G401.6 (cell line): ENCODE results near the gene KLK3.
"Not testable (repeated sequence)": the region's sequence is repeated elsewhere in the genome, so short reads cannot be mapped to it uniquely, and the experiment has no call there.

Source experiments
- FAIRE-seq: peaks from 2 replicates; lab custom pipeline; 2012; peaks lifted over from hg19 to GRCh38; lab: Jason Lieb, UNC

KLK3 gene

GRCh38 chr19:50861496-50862286 is 7.0 kb downstream of the KLK3 start:
- no peak for FAIRE-seq

DNA sequence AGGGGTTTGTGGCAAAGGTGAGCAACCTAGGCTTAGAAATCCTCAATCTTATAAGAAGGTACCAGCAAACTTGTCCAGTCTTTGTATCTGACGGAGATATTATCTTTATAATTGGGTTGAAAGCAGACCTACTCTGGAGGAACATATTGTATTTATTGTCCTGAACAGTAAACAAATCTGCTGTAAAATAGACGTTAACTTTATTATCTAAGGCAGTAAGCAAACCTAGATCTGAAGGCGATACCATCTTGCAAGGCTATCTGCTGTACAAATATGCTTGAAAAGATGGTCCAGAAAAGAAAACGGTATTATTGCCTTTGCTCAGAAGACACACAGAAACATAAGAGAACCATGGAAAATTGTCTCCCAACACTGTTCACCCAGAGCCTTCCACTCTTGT is 14.8 kb downstream of the KLK3 start:
- FAIRE-seq = no peak

DNA sequence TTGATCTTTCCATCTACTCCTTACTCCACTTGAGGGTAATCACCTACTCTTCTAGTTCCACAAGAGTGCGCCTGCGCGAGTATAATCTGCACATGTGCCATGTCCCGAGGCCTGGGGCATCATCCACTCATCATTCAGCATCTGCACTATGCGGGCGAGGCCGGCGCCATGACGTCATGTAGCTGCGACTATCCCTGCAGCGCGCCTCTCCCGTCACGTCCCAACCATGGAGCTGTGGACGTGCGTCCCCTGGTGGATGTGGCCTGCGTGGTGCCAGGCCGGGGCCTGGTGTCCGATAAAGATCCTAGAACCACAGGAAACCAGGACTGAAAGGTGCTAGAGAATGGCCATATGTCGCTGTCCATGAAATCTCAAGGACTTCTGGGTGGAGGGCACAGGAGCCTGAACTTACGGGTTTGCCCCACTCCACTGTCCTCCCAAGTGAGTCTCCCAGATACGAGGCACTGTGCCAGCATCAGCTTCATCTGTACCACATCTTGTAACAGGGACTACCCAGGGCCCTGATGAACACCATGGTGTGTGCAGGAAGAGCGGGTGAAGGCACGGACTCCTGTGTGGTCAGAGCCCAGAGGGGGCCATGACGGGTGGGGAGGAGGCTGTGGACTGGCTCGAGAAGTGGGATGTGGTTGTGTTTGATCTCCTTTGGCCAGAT is 15.8 kb downstream of the KLK3 start:
- no peak for FAIRE-seq

DNA sequence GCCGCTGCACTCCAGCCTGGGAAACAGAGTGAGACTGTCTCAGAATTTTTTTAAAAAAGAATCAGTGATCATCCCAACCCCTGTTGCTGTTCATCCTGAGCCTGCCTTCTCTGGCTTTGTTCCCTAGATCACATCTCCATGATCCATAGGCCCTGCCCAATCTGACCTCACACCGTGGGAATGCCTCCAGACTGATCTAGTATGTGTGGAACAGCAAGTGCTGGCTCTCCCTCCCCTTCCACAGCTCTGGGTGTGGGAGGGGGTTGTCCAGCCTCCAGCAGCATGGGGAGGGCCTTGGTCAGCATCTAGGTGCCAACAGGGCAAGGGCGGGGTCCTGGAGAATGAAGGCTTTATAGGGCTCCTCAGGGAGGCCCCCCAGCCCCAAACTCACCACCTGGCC is 18.3 kb downstream of the KLK3 start, which contains the start of gene KLK2:
TSS of gene KLK2 (plus strand) at position 384 of the 400 bp plus-strand sequence. CDS start 35 bp downstream, outside the sequence.
- FAIRE-seq = no peak

DNA sequence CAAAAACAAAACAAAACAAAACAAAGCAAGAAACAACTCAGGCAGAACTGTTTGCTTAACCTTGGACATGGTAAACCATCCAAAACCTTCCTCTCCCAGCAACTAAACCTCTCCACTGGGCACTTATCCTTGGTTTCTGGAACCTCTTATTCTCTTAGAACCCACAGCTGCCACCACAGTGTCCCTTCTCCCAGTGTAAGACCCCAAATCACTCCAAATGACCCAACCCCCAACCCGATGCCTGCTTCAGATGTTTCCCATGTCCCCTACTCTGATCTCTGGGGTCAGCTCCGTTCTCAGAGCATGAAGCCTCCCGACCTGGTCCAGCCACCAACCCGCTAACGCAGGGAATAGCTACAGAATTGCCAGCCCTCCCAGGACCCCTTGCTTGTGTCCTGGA is 19.5 kb downstream of the KLK3 start:
- no peak for FAIRE-seq

- FAIRE-seq = no peak
Measured at GRCh38 chr19:50875795-50876422, 21.2 kb downstream of the KLK3 start.

DNA sequence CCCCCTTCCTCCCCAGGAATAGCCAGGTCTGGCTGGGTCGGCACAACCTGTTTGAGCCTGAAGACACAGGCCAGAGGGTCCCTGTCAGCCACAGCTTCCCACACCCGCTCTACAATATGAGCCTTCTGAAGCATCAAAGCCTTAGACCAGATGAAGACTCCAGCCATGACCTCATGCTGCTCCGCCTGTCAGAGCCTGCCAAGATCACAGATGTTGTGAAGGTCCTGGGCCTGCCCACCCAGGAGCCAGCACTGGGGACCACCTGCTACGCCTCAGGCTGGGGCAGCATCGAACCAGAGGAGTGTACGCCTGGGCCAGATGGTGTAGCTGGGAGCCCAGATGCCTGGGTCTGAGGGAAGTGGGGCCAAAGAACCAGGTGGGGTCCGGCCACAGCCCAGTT is 21.7 kb downstream of the KLK3 start:
- no peak for FAIRE-seq

- FAIRE-seq = no peak
Measured at GRCh38 chr19:50877338-50877737, 22.6 kb downstream of the KLK3 start.

DNA sequence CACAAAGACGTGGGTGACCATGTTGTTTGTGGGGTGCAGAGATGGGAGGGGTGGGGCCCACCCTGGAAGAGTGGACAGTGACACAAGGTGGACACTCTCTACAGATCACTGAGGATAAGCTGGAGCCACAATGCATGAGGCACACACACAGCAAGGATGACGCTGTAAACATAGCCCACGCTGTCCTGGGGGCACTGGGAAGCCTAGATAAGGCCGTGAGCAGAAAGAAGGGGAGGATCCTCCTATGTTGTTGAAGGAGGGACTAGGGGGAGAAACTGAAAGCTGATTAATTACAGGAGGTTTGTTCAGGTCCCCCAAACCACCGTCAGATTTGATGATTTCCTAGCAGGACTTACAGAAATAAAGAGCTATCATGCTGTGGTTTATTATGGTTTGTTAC is 24.1 kb downstream of the KLK3 start:
- no peak for FAIRE-seq

- FAIRE-seq = no peak
Measured at GRCh38 chr19:50880241-50880640, 25.5 kb downstream of the KLK3 start.

- no peak for FAIRE-seq
Measured at GRCh38 chr19:50882188-50882587, 27.5 kb downstream of the KLK3 start.

DNA sequence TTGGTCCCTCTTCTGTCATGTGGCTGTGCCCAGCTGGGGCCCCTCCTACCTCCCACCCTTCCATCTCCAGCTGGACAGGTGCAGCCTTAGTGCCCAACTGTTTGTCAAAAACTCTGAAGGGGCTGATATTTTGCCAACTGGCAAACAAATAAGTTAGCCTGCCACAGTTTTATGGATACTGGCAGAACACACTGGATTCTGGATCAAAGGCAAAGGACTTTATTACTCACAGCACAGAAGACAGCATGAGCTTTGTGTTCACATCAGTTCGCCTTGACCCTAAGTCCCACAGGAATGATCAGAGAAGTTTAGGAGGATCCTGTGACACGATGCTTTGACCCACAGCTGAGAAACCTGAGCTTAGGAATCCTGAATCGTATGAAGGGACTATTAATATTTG is 34.9 kb downstream of the KLK3 start:
- no peak for FAIRE-seq

- no peak for FAIRE-seq
Measured at GRCh38 chr19:50890422-50891252, 35.9 kb downstream of the KLK3 start.

GRCh38 chr19:50891253-50891625 is 36.5 kb downstream of the KLK3 start:
- no peak for FAIRE-seq

- no peak for FAIRE-seq
Measured at GRCh38 chr19:50893047-50893736, 38.5 kb downstream of the KLK3 start.

GRCh38 chr19:50894478-50895356 is 40.0 kb downstream of the KLK3 start:
- FAIRE-seq = no peak

- FAIRE-seq = not testable (repeated sequence)
Measured at GRCh38 chr19:50896089-50896590, 41.4 kb downstream of the KLK3 start.

DNA sequence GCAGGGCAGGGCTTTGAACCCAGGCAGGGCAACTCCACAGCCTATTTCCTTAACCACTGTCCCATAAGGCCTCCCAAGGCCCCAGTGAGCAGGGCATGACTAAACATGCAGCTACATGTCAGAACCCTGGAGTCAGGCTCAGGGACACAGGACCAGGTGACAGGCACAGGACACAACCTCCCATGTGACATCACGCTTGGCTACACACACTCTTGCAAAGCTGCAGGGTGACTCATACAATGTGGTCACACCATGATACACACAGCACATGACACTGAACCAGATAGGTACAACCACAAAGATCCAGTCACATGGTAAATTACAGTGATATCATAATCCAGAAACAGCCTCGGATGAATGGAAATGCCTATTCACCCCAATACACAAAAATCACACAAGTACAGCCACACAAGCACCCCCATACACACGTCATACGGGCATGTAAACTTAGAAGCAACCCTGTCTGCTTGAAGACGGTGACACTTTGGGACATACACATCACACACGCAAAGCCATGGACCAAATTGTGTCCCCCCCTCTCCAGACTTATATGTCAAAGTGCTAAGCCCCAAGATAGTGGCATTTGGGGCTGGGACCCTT is 42.0 kb downstream of the KLK3 start:
- no peak for FAIRE-seq

- FAIRE-seq = no peak
Measured at GRCh38 chr19:50897191-50897607, 42.5 kb downstream of the KLK3 start.

DNA sequence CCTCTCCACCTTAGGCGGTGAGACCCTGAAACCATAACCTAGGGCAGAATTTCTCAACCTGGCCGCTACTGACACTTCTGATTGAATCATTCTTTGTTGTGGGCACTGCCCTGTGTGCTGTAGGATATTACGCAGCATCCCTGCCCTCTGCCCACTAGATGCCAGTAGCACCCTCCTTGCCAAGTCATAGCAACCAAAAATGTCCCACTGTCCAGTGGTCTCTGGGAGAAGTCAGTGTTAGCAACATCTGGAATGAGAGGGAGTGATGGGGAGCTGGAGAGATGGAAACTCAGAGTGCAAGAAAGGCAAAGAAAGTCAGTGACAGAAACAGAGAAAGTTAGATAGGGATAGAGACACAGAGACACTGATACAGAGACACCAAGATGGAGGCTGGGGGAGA is 42.9 kb downstream of the KLK3 start:
- FAIRE-seq = no peak
